ENCODE data around the gene ASIC1.

Gene ASIC1

GRCh38 chr12:50090391-50090790 is 33.0 kb downstream of the ASIC1 start:
- H3K9ac ChIP-seq = no peak overlapping the region
- no peak overlapping the region for H3K27ac ChIP-seq
- TF ChIP-seq CTCF (IDR thresholded peaks at IDR 0.05) = no peak
- H3K4me2 ChIP-seq (ENCODE audit: low read length) = no peak overlapping the region
- peaks cover 11% of the 10 kb centered on the region for H3K4me1 ChIP-seq
- no peaks in the 10 kb centered on the region for H3K36me3 ChIP-seq (ENCODE audit: control insufficient read depth, insufficient read depth, low read length)
- peaks cover 9% of the 10 kb centered on the region for H3K79me2 ChIP-seq
- no peaks in the 10 kb centered on the region for H3K9me3 ChIP-seq (ENCODE audit: control insufficient read depth, low read length)
- H2AFZ ChIP-seq = no peak overlapping the region
- H3K27me3 ChIP-seq (ENCODE audit: control insufficient read depth, insufficient read depth, low read length) = no peaks in the 10 kb centered on the region
- no peak overlapping the region for H3K4me3 ChIP-seq (ENCODE audit: low read depth, low read length)

DNA sequence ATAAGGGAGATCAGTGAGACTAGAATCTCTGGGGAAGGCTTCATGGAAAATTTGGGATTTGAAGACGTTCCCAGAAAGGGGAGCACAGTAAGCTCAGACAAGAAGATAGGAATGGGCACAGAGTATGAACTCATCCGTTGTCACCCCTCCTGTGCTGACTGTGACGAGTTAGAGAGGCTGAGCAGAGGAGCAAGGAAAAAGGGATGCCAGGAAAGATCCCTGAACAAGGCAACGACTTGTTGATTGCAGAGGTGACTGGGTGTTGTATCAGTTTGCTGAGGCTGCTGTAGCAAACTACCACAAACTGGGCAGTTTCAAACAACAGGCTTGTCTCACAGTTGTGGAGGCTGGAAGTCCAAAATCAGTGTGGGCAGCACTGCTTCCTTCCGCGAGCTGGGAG is 40.6 kb downstream of the ASIC1 start:
- no peaks in the 10 kb centered on the region for H3K27me3 ChIP-seq (ENCODE audit: control insufficient read depth, insufficient read depth, low read length)
- H3K9me3 ChIP-seq (ENCODE audit: control insufficient read depth, low read length) = no peaks in the 10 kb centered on the region
- H3K9ac ChIP-seq = no peak overlapping the region
- H3K36me3 ChIP-seq (ENCODE audit: control insufficient read depth, insufficient read depth, low read length) = no peaks in the 10 kb centered on the region
- H3K27ac ChIP-seq = no peak overlapping the region
- peaks cover 3% of the 10 kb centered on the region for H3K79me2 ChIP-seq
- no peak overlapping the region for H2AFZ ChIP-seq
- peaks cover 15% of the 10 kb centered on the region for H3K4me1 ChIP-seq
- TF ChIP-seq CTCF (IDR thresholded peaks at IDR 0.05) = no peak
- H3K4me2 ChIP-seq (ENCODE audit: low read length) = no peak overlapping the region
- no peak overlapping the region for H3K4me3 ChIP-seq (ENCODE audit: low read depth, low read length)

GRCh38 chr12:50099302-50100008 is 42.1 kb downstream of the ASIC1 start:
- H3K27ac ChIP-seq = no peak overlapping the region
- H3K36me3 ChIP-seq (ENCODE audit: control insufficient read depth, insufficient read depth, low read length) = no peaks in the 10 kb centered on the region
- peaks cover 5% of the 10 kb centered on the region for H3K79me2 ChIP-seq
- H2AFZ ChIP-seq = no peak overlapping the region
- TF ChIP-seq CTCF (IDR thresholded peaks at IDR 0.05) = no peak
- no peaks in the 10 kb centered on the region for H3K27me3 ChIP-seq (ENCODE audit: control insufficient read depth, insufficient read depth, low read length)
- no peaks in the 10 kb centered on the region for H3K9me3 ChIP-seq (ENCODE audit: control insufficient read depth, low read length)
- H3K4me3 ChIP-seq (ENCODE audit: low read depth, low read length) = no peak overlapping the region
- no peak overlapping the region for H3K9ac ChIP-seq
- H3K4me1 ChIP-seq = peaks cover 29% of the 10 kb centered on the region
- H3K4me2 ChIP-seq (ENCODE audit: low read length) = no peak overlapping the region

DNA sequence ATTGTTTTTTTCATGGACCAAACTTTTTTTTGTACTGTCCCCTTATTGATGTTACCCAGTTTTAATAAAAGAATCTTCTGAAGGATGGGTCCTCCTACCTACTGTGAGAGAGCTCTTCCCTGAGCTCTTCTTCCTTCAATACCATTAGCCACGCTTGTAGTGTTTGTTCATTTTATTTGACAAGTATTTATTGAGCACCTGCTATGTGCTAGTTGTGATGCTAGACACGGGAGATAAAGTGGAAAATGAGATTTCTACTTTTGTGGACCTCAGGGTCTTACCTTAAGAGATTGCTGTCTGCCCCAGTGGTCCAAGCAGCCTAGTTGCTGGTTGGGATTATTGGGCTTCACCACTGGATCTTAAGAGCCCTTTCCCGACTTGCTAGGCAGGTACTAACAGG is 43.2 kb downstream of the ASIC1 start:
- H3K79me2 ChIP-seq = peaks cover 11% of the 10 kb centered on the region
- H2AFZ ChIP-seq = no peak overlapping the region
- no peaks in the 10 kb centered on the region for H3K9me3 ChIP-seq (ENCODE audit: control insufficient read depth, low read length)
- H3K4me2 ChIP-seq (ENCODE audit: low read length) = no peak overlapping the region
- peaks cover 38% of the 10 kb centered on the region for H3K4me1 ChIP-seq
- H3K27me3 ChIP-seq (ENCODE audit: control insufficient read depth, insufficient read depth, low read length) = no peaks in the 10 kb centered on the region
- no peak overlapping the region for H3K4me3 ChIP-seq (ENCODE audit: low read depth, low read length)
- no peak for TF ChIP-seq CTCF (IDR thresholded peaks at IDR 0.05)
- no peaks in the 10 kb centered on the region for H3K36me3 ChIP-seq (ENCODE audit: control insufficient read depth, insufficient read depth, low read length)
- no peak overlapping the region for H3K9ac ChIP-seq
- H3K27ac ChIP-seq = no peak overlapping the region

- Histone ChIP-seq H3K9ac (no peak overlapping the region), H3K27me3 (ENCODE audit: control insufficient read depth, insufficient read depth, low read length) (no peaks in the 10 kb centered on the region), H3K4me3 (ENCODE audit: low read depth, low read length) (no peak overlapping the region), H3K4me2 (ENCODE audit: low read length) (no peak overlapping the region), H2AFZ (no peak overlapping the region), H3K36me3 (ENCODE audit: control insufficient read depth, insufficient read depth, low read length) (no peaks in the 10 kb centered on the region), H3K27ac (peak overlapping the region; percentile 30), H3K79me2 (peaks cover 11% of the 10 kb centered on the region), H3K9me3 (ENCODE audit: control insufficient read depth, low read length) (no peaks in the 10 kb centered on the region), H3K4me1 (peaks cover 40% of the 10 kb centered on the region)
- peak; percentile 57 for TF ChIP-seq CTCF (IDR thresholded peaks at IDR 0.05)
Measured at GRCh38 chr12:50101663-50102062, 44.3 kb downstream of the ASIC1 start.
